Neutrophil (primary cell): ENCODE data around the gene CROT.

Source experiments
- H3K27ac ChIP-seq: fragments of 200-600 bp; sonication (generic); 2 replicates; pipeline ENCODE4 v1.5.1; 2016; ENCODE audit warnings: mild to moderate bottlenecking, moderate library complexity
- H3K27me3 ChIP-seq: fragments of 200-600 bp; sonication (generic); 2 replicates; pipeline ENCODE4 v1.6.0; 2016; ENCODE audit warnings: mild to moderate bottlenecking
- H3K36me3 ChIP-seq: fragments of 200-600 bp; sonication (generic); 2 replicates; pipeline ENCODE4 v1.5.1; 2017
- H3K4me1 ChIP-seq, 2 experiments: fragments of 200-600 bp in 1 of 2; sonication (generic) in 1 of 2; 1 replicate in 1 of 2; 2 replicates in 1 of 2; pipeline versions ENCODE4 v1.5.1 to v1.6.1; 2013 to 2016; ENCODE audit warnings: low read depth in 1 of 2, low read length in 1 of 2, mild to moderate bottlenecking in 1 of 2, moderate library complexity in 1 of 2; ENCODE audit not compliant: control insufficient read depth in 1 of 2, insufficient read depth in 1 of 2
- H3K4me3 ChIP-seq, 2 experiments: fragments of 200-600 bp in 1 of 2; sonication (generic) in 1 of 2; 1 replicate in 1 of 2; 2 replicates in 1 of 2; pipeline ENCODE4 v1.5.1; 2013 to 2016; ENCODE audit warnings: low read depth in 1 of 2, low read length in 1 of 2, mild to moderate bottlenecking in 1 of 2, moderate library complexity in 1 of 2
- H3K9me3 ChIP-seq: fragments of 200-600 bp; sonication (generic); 2 replicates; pipeline ENCODE4 v1.5.1; 2016
- TF ChIP-seq, protein P1 (sequence below): fragments of 200-600 bp; sonication (generic); IDR thresholded peaks from 2 replicates; pipeline ENCODE4 v1.5.1; 2016; ENCODE audit warnings: antibody characterized with exemption

The CROT gene

DNA sequence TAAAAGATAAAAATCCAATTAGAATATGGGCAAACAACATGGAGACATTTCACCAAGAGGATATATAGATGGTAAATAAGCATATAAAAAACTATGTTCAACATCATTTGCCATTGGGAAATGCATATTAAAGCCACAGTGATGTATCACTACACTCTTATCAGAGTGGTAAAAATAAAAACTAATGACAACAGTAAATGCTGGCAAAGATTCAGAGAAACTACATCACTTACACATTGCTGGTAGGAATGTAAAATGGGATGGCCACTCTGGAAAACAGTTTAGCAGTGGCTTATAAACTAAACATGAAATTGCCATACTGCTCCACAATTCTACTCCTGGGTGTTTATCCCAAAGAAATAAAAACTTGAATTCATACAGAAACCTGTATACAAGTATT lies 59.2 kb downstream of the CROT start:
- Histone ChIP-seq H3K4me3 (no peak overlapping the region), H3K4me1 (no peaks in the 10 kb centered on the region), H3K27me3 (no peaks in the 10 kb centered on the region), H3K36me3 (no peaks in the 10 kb centered on the region), H3K27ac (no peak overlapping the region), H3K9me3 (no peaks in the 10 kb centered on the region)
- TF ChIP-seq, protein P1, sequence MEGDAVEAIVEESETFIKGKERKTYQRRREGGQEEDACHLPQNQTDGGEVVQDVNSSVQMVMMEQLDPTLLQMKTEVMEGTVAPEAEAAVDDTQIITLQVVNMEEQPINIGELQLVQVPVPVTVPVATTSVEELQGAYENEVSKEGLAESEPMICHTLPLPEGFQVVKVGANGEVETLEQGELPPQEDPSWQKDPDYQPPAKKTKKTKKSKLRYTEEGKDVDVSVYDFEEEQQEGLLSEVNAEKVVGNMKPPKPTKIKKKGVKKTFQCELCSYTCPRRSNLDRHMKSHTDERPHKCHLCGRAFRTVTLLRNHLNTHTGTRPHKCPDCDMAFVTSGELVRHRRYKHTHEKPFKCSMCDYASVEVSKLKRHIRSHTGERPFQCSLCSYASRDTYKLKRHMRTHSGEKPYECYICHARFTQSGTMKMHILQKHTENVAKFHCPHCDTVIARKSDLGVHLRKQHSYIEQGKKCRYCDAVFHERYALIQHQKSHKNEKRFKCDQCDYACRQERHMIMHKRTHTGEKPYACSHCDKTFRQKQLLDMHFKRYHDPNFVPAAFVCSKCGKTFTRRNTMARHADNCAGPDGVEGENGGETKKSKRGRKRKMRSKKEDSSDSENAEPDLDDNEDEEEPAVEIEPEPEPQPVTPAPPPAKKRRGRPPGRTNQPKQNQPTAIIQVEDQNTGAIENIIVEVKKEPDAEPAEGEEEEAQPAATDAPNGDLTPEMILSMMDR = no peak

GRCh38 chr7:87411186-87411585 lies 65.7 kb downstream of the CROT start:
- H3K4me1 ChIP-seq = no peaks in the 10 kb centered on the region
- no peak overlapping the region for H3K4me3 ChIP-seq
- no peak overlapping the region for H3K27ac ChIP-seq
- no peaks in the 10 kb centered on the region for H3K27me3 ChIP-seq
- TF ChIP-seq, protein P1 = no peak
- H3K9me3 ChIP-seq = no peaks in the 10 kb centered on the region
- no peaks in the 10 kb centered on the region for H3K36me3 ChIP-seq

DNA sequence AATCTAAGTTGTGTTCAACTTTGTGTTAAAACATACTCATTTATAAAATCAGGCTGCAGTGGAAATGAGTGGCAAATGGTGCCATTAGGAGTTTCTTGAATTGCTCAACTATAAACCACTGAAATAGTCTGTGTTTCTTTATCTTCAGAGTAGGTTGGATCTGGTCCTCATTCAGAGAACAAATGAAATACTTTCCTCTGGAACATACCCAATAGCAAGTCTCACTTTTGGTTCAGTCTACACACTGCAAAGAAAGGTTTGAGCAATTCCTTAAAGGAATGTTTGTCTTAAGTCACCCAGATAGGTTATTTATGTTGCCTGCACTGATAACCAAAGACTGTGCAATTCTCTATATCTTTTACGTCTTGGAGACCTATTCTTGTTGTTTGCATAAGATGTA lies 67.6 kb downstream of the CROT start:
- Histone ChIP-seq H3K36me3 (no peaks in the 10 kb centered on the region), H3K4me3 (no peak overlapping the region), H3K4me1 (no peaks in the 10 kb centered on the region), H3K27ac (no peak overlapping the region), H3K27me3 (no peaks in the 10 kb centered on the region), H3K9me3 (no peaks in the 10 kb centered on the region)
- TF ChIP-seq, protein P1 = no peak

DNA sequence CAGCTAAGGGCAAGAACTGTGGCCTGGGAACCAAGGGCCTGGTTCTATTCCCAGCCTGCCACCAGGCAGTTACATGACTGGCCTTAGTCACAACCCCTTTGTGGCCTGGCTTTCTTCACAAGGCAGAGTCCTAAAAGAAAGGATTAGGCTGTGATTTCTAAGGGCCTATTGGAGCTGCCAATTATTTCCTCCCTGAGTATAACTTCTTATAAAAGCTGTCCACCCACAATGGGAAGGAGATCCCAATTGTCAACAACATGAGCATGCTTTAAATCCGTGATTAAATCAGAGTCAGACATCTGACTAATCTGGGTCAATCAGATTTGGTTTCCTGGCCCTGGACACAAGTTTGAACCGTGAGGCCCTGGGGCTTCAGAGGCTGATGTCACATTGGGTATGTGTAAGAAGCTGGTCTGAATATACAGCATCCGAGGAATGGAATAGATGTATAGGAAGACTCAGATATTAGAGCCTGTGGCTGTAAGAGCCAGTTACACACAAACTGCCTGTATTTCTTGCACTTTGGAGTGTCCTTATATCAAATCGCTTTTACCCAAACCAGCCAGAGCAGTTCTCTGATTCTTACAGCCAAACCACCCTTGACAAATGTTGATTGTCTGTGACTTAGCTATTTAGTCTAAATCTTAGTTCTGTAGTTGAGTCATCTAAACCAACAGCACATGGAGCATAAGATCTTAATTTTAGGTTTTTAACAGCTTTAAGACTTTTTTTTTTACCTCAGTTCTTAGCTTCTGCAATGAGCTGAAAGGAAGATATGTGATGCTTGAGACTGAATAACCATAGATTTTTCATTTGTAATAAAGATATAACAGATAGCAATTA lies 68.7 kb downstream of the CROT start:
- H3K27ac ChIP-seq = no peak overlapping the region
- H3K4me3 ChIP-seq = no peak overlapping the region
- no peaks in the 10 kb centered on the region for H3K27me3 ChIP-seq
- TF ChIP-seq, protein P1 = no peak
- no peaks in the 10 kb centered on the region for H3K4me1 ChIP-seq
- no peaks in the 10 kb centered on the region for H3K36me3 ChIP-seq
- no peaks in the 10 kb centered on the region for H3K9me3 ChIP-seq

- Histone ChIP-seq H3K36me3 (no peaks in the 10 kb centered on the region), H3K9me3 (no peaks in the 10 kb centered on the region), H3K27ac (no peak overlapping the region), H3K4me3 (no peak overlapping the region), H3K27me3 (no peaks in the 10 kb centered on the region), H3K4me1 (no peaks in the 10 kb centered on the region)
- TF ChIP-seq, protein P1 = no peak
Observed at GRCh38 chr7:87414794-87415188, 69.3 kb downstream of the CROT start.
